Activated CD8-positive, alpha-beta T cell treated with anti-CD3 and anti-CD28 coated beads for 36 hours (primary cell): ENCODE results near the gene DISP2. TPM values are rescaled to one million over a fixed set of nuclear protein-coding genes. Genes with fewer than 3 reads are reported as not detected.

Experiments
- ATAC-seq: fragments of 200-7000 bp; cut with Tn5 transposase; one replicate; pipeline ENCODE4 v1.10.0; 2021; ENCODE audit warnings: mild to moderate bottlenecking, moderate library complexity
- CTCF ChIA-PET: fragments of 350-600 bp; sonication (Branson Sonifier 250); formaldehyde crosslinking; loops from one replicate; lab custom pipeline; 2021; ENCODE audit warnings: antibody characterized with exemption; lab: Charles Lee
- POLR2A ChIA-PET: fragments of 350-600 bp; sonication (Branson Sonifier 250); formaldehyde crosslinking; loops from one replicate; lab custom pipeline; 2021; ENCODE audit warnings: antibody characterized with exemption; lab: Charles Lee
- DNase-seq: peaks from one replicate; pipeline ENCODE4 v3.0.0-alpha.2; 2020
- H3K27ac Mint-ChIP-seq: one replicate; pipeline ENCODE4 v1.8.0; 2021; ENCODE audit warnings: mild to moderate bottlenecking, mixed read lengths
- H3K27me3 Mint-ChIP-seq: one replicate; pipeline ENCODE4 v1.8.0; 2021; ENCODE audit warnings: mixed read lengths
- H3K36me3 Mint-ChIP-seq: one replicate; pipeline ENCODE4 v1.8.0; 2021; ENCODE audit warnings: low read depth, mixed read lengths
- H3K4me1 Mint-ChIP-seq: one replicate; pipeline ENCODE4 v1.8.0; 2021; ENCODE audit warnings: low read depth, mixed read lengths
- H3K4me3 Mint-ChIP-seq: one replicate; pipeline ENCODE4 v1.8.0; 2021; ENCODE audit warnings: mild to moderate bottlenecking, moderate library complexity, mixed read lengths
- H3K9me3 Mint-ChIP-seq: one replicate; pipeline ENCODE4 v1.8.0; 2021; ENCODE audit warnings: mixed read lengths
- CTCF ChIP-seq: fragments of 200-600 bp; IDR thresholded peaks from one replicate; pipeline ENCODE4 v1.8.0; 2022; ENCODE audit warnings: antibody characterized with exemption, mild to moderate bottlenecking
- intact Hi-C: fragments of 100-400 bp; cut with micrococcal nuclease; formaldehyde crosslinking; loops from one replicate; pipeline ENCODE4 v1.10.0; 2022
- total RNA-seq, 2 experiments: library from RNA; stranded (reverse); gene quantifications; one replicate each; pipeline ENCODE4 v1.2.3, GENCODE V29; 2021

DISP2 gene
- total RNA-seq, 2 experiments from 2014 or later, result 0.09 to 0.20 TPM

DNA sequence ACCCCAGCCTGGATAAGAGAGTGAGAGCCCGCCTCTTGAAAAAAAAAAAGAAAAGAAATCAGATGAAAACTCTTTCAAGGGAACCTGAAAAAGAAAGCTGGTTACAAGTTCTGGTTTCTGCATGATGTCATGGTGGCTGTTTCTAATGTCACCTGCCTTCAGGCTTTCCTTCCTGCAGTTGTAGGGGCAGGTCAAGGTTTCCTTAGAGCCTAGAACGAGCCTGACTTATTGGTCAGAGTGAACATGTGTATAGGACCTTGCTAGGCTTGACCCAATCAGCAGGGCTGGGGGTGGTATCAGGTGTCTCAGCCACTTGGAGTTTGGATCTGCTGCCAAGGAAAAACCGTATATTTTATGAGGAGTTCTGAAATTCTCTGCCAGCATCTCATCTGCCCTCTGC lies 51.3 kb downstream of the DISP2 start:
- Mint-ChIP-seq H3K4me3 (no peak overlapping the region), H3K9me3 (no peaks in the 10 kb centered on the region), H3K4me1 (peaks cover 41% of the 10 kb centered on the region), H3K27me3 (no peaks in the 10 kb centered on the region), H3K36me3 (peaks cover 50% of the 10 kb centered on the region), H3K27ac (peak overlapping the region; percentile 77)
- POLR2A ChIA-PET, result interaction anchor here (1.3 to 1.7 kb wide), 2 partner anchors 28 to 32 kb away, joined by 3 to 4 read pairs; no protein-coding TSS in a partner anchor
- DNase-seq (peak; percentile 21), ATAC-seq (no peak)
- CTCF ChIA-PET, result interaction anchor here (0.6 to 2.9 kb wide), 2 partner anchors 13 to 41 kb away, joined by 3 to 9 read pairs; no protein-coding TSS in a partner anchor
- TF ChIP-seq CTCF, result no peak
- intact Hi-C loops, result no loop called here

DNA sequence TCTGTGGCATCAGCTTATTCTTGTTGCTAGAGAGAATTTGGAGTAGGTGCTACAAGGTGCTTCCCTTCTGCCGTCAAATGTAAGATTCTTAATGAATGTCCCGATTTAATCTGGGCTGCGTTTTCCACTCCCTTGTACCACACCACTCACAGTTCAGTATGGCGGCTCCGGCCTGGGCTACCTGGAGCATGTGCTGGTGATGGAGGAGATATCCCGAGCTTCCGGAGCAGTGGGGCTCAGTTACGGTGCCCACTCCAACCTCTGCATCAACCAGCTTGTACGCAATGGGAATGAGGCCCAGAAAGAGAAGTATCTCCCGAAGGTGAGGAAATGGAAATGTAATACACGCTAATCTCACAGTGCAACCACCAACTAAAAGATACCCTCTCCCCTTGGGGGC lies 52.5 kb downstream of the DISP2 start:
- H3K27ac Mint-ChIP-seq, result no peak overlapping the region
- TF ChIP-seq CTCF, result no peak
- DNase-seq (no peak), ATAC-seq (no peak)
- no peaks in the 10 kb centered on the region for H3K27me3 Mint-ChIP-seq
- intact Hi-C loops, result no loop called here
- H3K4me1 Mint-ChIP-seq, result peaks cover 33% of the 10 kb centered on the region
- H3K9me3 Mint-ChIP-seq, result no peaks in the 10 kb centered on the region
- H3K36me3 Mint-ChIP-seq, result peaks cover 54% of the 10 kb centered on the region
- CTCF ChIA-PET, result interaction anchor here (0.8 to 2.9 kb wide), 4 partner anchors 42 to 136 kb away, joined by 3 to 9 read pairs (median 3); no protein-coding TSS in a partner anchor
- no peak overlapping the region for H3K4me3 Mint-ChIP-seq
- POLR2A ChIA-PET, result interaction anchor here (1.3 to 1.6 kb wide), 4 partner anchors 8 to 30 kb away, joined by 4 to 7 read pairs (median 5); partner anchors contain the start of gene KNSTRN

DNA sequence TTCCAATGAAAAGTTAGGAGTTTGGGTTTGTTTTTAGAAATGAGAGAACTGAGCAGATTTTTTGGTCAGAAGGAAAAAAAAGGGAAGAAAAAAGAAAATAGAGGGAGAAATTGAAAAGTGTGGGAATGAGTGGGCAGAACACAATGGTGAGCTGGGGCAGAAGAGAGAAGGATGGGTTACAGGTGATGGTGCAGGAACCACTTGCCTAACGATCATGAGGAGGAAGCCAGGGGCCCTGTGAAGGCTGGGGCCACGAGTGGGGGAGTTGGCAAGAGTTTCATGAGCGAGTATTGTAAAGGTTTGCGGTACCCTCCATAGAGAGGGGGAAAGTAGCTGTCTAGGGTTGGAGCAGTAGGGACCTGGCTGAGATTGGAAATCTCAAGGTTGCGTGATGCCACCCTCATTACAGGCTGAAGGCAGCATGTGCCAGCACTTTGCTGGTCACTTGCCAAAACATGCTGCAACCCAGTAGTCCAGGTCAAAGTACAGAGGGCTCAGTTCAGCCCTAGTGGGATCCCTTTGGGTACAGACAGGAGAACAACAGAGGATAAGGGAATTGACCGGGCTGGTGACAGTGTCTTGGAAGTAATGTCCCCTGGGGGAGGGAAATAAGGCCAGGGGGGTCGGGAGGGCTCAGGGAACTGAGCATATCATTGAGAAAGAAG lies 54.2 kb downstream of the DISP2 start:
- DNase-seq, result no peak
- Mint-ChIP-seq H3K4me1 (peaks cover 25% of the 10 kb centered on the region), H3K27me3 (no peaks in the 10 kb centered on the region), H3K27ac (no peak overlapping the region), H3K4me3 (no peak overlapping the region), H3K9me3 (no peaks in the 10 kb centered on the region), H3K36me3 (peaks cover 57% of the 10 kb centered on the region)
- intact Hi-C loops, result no loop called here
- no peak for TF ChIP-seq CTCF
- POLR2A ChIA-PET, result interaction anchor here (0.8 kb wide), 1 partner anchor 37 kb away, joined by 3 read pairs; no protein-coding TSS in a partner anchor
- ATAC-seq, result no peak
- CTCF ChIA-PET, result interaction anchor here (1.0 to 1.4 kb wide), 2 partner anchors 25 to 44 kb away, joined by 4 read pairs; no protein-coding TSS in a partner anchor

GRCh38 chr15:40413036-40413435 lies 55.0 kb downstream of the DISP2 start:
- H3K36me3 Mint-ChIP-seq, result peaks cover 52% of the 10 kb centered on the region
- no peak for DNase-seq
- ChIA-PET CTCF (interaction anchor here (1.0 to 1.6 kb wide), 3 partner anchors 26 to 68 kb away, joined by 4 to 5 read pairs (median 4); no protein-coding TSS in a partner anchor), POLR2A (interaction anchor here (0.8 to 1.6 kb wide), 2 partner anchors 38 to 68 kb away, joined by 3 read pairs; no protein-coding TSS in a partner anchor)
- H3K27ac Mint-ChIP-seq, result no peak overlapping the region
- TF ChIP-seq CTCF, result no peak
- no peak overlapping the region for H3K4me3 Mint-ChIP-seq
- no peak for ATAC-seq
- no peaks in the 10 kb centered on the region for H3K27me3 Mint-ChIP-seq
- intact Hi-C loops, result no loop called here
- peaks cover 17% of the 10 kb centered on the region for H3K4me1 Mint-ChIP-seq
- H3K9me3 Mint-ChIP-seq, result no peaks in the 10 kb centered on the region

DNA sequence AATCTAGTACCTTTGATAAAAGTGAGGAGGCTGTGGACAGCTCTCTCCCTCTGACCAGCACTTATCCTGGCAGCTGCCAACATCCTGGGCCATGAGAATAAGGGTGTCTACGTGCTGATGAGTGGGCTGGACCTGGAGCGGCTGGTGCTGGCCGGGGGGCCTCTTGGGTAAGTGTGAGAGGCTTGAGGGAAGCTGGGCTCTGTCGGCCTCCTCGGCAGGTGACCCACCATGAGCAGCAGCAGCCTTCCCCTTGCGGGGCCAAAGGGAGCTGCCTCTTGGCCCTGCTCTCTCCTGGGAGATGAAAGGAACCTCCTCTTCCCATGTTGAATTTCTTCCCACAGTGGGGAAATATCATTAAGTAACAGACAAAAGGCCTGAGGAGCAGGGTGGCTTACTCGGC lies 56.8 kb downstream of the DISP2 start:
- TF ChIP-seq CTCF, result no peak
- ATAC-seq, result no peak
- intact Hi-C loops, result no loop called here
- Mint-ChIP-seq H3K36me3 (peaks cover 39% of the 10 kb centered on the region), H3K27me3 (no peaks in the 10 kb centered on the region), H3K9me3 (no peaks in the 10 kb centered on the region), H3K4me1 (peaks cover 3% of the 10 kb centered on the region), H3K27ac (no peak overlapping the region), H3K4me3 (no peak overlapping the region)
- POLR2A ChIA-PET, result interaction anchor here (0.7 to 1.6 kb wide), 4 partner anchors 9 to 70 kb away, joined by 3 to 6 read pairs (median 3); partner anchors contain the start of gene IVD
- CTCF ChIA-PET, result interaction anchor here (1.6 to 12.3 kb wide), 2 partner anchors 70 to 74 kb away, joined by 5 to 205 read pairs; partner anchors contain the start of gene CCDC9B
- DNase-seq, result no peak
